ENCODE results near the gene AP3S2. TPM values are rescaled to one million over a fixed set of nuclear protein-coding genes. Genes with fewer than 3 reads are reported as not detected.

The AP3S2 gene
- total and polyA plus RNA-seq, 2 of the 8 experiments (the other 6 are each of a cell fraction or from before 2014, with no cell fraction given), result 19.2 to 45.4 TPM

- TF ChIP-seq CHD7 (IDR thresholded peaks at IDR 0.05; ENCODE audit: insufficient replicate concordance, low read length) (no peak), GABPA (IDR thresholded peaks at IDR 0.05; ENCODE audit: borderline replicate concordance, insufficient read depth, low read length) (no peak), CHD2 (IDR thresholded peaks at IDR 0.05; ENCODE audit: low read length) (no peak), KDM1A (IDR thresholded peaks at IDR 0.05; ENCODE audit: borderline replicate concordance, low read length) (no peak), E2F6 (IDR thresholded peaks at IDR 0.05) (no peak), TEAD4 (IDR thresholded peaks at IDR 0.05; ENCODE audit: low read depth, low read length) (no peak), CHD1 (IDR thresholded peaks at IDR 0.05; ENCODE audit: low read depth, low read length) (no peak)
Observed at GRCh38 chr15:89799918-89800498, 93.8 kb downstream of the AP3S2 start (continued).
